HTERT RPE-1 (cell line): ENCODE results near the gene ZNF580.

Experiments
- in situ Hi-C: fragments of 300-500 bp; cut with MboI; formaldehyde crosslinking; loops from 4 replicates; pipeline ENCODE4 v1.14.3; 2020; ENCODE audit warnings: low sequenced_read_pairs

ZNF580 gene

GRCh38 chr19:55658846-55659459, 18.2 kb downstream of the ZNF580 start:
- in situ Hi-C loops, result no loop called here

GRCh38 chr19:55659822-55660221, 19.0 kb downstream of the ZNF580 start:
- in situ Hi-C loops, result no loop called here

- in situ Hi-C loops, result no loop called here
Observed at GRCh38 chr19:55660404-55660803, 19.6 kb downstream of the ZNF580 start.

- in situ Hi-C loops, result no loop called here
Observed at GRCh38 chr19:55660991-55661390, 20.2 kb downstream of the ZNF580 start.

GRCh38 chr19:55661826-55662225, 21.0 kb downstream of the ZNF580 start:
- in situ Hi-C loops, result no loop called here

GRCh38 chr19:55663846-55664536, 23.2 kb downstream of the ZNF580 start:
- in situ Hi-C loops, result no loop called here

GRCh38 chr19:55666343-55667005, 25.7 kb downstream of the ZNF580 start:
- in situ Hi-C loops, result no loop called here

GRCh38 chr19:55667006-55667381, 26.2 kb downstream of the ZNF580 start:
- in situ Hi-C loops, result no loop called here

GRCh38 chr19:55667511-55667910, 26.7 kb downstream of the ZNF580 start:
- in situ Hi-C loops, result no loop called here

GRCh38 chr19:55667958-55668357, 27.2 kb downstream of the ZNF580 start:
- in situ Hi-C loops, result no loop called here

- in situ Hi-C loops, result no loop called here
Observed at GRCh38 chr19:55668603-55669348, 28.0 kb downstream of the ZNF580 start.

- in situ Hi-C loops, result no loop called here
Observed at GRCh38 chr19:55669418-55670279, 28.8 kb downstream of the ZNF580 start.

GRCh38 chr19:55670280-55671053, 29.7 kb downstream of the ZNF580 start:
- in situ Hi-C loops, result no loop called here

- in situ Hi-C loops, result no loop called here
Observed at GRCh38 chr19:55671054-55671378, 30.2 kb downstream of the ZNF580 start.

GRCh38 chr19:55672418-55672817, 31.6 kb downstream of the ZNF580 start:
- in situ Hi-C loops, result no loop called here

- in situ Hi-C loops, result no loop called here
Observed at GRCh38 chr19:55673465-55673864, 32.7 kb downstream of the ZNF580 start.

GRCh38 chr19:55673889-55674288, 33.1 kb downstream of the ZNF580 start:
- in situ Hi-C loops, result no loop called here

- in situ Hi-C loops, result no loop called here
Observed at GRCh38 chr19:55674459-55674840, 33.6 kb downstream of the ZNF580 start.

GRCh38 chr19:55674841-55675660, 34.2 kb downstream of the ZNF580 start, which contains the start of gene EPN1:
TSS of gene EPN1 (plus strand) at chr19:55675226. CDS start at chr19:55678628, 3,402 bp downstream.
- in situ Hi-C loops, result no loop called here
